GM18861 (cell line): ENCODE measurements around the gene ZP1.
"Not testable (repeated sequence)": the region's sequence is repeated elsewhere in the genome, so short reads cannot be mapped to it uniquely, and the experiment has no call there.

ENCODE experiments used
- ATAC-seq: cut with Tn5 transposase; IDR thresholded peaks from one replicate; pipeline ENCODE4 v1.9.1; 2021; ENCODE audit not compliant: unreplicated experiment

The ZP1 gene

DNA sequence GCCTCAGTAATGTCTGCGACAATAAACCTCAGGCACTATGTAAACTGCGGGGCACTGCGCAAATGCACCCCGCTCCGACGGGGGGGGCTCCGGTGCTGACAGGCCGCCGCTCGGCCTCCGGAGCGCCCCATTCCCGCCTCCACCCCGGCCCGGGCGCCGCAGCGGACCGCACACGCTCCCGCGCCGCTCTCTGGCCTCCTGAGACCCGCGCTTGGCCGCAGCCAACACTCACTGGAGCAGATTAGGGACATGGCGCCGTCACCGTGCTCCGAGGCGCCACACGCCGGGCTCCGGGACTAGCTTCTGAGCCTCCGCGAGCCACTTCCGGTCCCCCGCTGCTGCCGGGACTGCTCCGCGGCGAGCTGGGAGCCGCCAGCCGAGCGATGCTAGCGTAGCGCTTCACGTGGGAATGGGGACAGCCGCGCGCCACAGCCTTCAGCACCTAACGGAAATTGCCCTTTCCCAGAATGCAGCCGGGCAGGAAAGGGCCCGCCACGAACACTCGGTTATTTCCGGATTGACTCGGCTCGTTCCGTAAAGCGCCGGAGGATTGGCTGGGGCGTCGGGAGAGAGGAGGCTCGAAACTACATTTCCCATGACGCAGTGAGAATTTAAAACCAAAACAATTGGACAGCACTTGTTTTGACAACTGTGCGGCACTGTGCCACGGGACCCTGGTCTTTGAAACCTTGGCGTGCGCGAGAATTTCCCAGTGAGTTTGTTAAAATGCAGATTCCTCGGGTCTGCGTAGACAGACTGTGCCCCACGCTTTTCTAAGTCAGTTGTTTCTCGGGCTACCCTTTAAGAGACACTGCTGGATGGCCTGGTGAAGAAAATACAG is 39.0 kb downstream of the ZP1 start, which contains the start of gene PRPF19:
TSS of gene PRPF19 (minus strand) at position 454 of the 841 bp plus-strand sequence. CDS start at position 251, 203 bp downstream.
- ATAC-seq, result peak; percentile 62

DNA sequence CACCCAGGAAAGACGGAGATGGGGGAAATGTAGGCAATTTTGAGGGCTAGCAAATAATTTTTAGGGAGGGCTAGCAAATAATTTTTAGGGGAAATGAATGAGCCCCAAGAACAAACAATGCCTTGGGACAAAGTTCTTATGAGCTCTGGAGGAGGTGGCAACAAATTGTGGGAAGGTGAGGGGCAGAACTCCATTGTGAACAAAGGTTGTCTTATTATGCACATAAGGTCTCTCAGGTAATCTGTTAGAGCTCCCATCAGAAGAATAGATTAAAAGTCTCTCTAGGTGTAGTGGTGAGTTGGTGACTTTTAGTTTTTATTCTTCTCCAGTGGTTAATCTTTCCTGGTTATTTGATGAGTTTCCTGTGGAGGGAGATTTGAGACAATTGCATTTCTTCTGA is 41.5 kb downstream of the ZP1 start:
- no peak for ATAC-seq

DNA sequence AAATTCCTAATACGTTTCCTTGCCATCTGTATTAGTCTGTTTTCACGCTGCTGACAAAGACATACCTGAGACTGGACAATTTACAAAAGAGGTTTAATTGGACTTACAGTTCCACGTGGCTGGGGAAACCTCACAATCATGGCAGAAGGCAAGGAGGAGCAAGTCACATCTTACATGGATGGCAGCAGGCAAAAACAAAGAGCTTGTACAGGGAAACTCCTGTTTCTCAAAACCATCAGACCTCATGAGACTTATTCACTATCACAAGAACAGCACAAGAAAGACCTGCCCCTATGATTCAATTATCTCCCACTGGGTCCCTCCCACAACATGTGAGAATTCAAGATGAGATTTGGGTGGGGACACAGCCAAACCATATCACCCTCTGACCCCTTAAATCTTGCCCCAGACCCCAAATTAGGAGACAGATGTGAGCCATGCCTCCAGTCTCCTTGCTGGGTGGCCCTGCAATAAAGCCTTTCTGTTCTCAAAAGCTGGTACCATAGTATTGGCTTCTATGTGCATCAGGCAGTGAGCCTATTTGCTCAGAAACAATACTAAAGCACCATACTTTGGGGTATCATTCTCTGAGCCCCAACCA is 42.4 kb downstream of the ZP1 start:
- not testable (repeated sequence) for ATAC-seq

DNA sequence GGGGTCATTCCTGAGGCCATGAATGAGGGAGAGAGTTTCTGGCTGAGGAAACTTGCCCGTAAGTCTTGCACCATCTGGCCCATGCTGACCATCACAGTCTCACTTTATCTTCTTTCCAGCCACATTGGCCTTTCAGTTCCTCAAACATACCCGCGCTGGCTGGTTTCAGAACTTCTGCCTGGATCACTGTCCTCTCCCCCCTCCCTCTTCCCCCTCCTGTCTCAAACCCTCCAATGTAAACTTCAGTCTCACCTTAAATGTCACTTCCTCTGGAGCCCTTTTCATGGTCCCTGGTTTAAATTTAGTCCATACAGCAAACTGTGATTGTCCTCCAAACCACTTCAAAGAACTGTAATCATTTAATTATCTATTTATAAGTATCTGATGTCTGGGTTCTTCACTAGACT is 42.9 kb downstream of the ZP1 start:
- ATAC-seq, result peak; percentile 28

DNA sequence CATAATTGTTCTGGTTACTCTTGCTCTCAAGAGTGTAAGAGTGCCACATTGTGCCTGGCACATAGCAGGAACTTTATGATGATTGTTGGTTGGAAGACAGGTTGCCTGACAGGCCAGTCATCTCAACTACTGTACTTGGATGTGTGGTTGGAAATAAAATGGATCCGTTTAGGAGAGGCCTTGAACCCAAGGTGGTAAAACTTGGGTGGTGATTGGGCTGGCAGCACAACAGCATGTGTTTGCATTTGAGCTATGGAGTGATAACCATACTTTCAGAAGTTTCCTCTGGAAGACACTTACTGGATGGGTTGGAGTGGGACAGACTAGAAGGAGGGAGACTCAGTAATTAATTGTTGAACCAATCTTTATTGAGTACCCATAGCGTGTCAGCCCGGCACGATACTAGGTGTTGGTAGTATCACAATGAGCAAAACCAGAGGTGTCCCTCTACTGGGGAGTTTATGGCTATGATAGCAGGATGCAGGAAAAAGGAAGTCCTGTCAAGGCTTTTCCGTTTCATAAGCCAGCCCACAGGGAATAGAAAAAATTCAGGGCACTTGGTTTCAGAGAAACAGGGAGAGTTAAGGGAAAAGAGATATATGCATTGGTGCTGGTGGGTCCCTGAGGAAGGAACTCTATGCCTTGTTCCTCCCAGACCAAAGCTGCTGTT is 43.5 kb downstream of the ZP1 start:
- ATAC-seq, result no peak

DNA sequence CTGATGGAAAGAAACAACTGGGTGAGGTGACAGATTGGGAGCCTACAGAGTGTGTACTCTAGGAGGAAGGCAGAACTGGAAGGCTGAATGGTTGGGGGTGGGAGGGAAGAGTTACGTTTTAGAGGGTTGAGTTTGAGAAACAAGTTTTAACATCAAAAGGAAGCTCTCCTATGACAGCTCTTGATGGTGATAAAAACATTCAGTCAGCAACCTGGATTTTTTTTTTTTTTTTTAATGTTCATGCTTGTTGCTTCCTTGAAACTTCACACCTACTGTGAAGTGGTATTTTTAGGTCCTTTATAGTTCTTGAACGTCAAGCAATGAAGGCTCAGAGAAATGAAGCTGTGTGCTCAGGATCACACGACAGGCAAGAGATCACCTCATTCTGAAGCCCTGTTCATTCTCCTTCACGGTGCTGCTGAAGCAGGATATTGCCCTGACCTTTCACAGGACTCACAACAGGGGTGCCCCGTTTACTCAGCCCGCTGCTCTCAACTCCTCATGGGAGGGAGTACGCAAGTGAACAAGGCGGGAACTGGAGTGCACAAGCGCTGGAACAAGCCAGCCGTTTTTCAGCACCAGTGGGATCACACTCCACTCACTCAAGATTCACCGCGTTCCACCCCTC is 45.0 kb downstream of the ZP1 start:
- no peak for ATAC-seq

DNA sequence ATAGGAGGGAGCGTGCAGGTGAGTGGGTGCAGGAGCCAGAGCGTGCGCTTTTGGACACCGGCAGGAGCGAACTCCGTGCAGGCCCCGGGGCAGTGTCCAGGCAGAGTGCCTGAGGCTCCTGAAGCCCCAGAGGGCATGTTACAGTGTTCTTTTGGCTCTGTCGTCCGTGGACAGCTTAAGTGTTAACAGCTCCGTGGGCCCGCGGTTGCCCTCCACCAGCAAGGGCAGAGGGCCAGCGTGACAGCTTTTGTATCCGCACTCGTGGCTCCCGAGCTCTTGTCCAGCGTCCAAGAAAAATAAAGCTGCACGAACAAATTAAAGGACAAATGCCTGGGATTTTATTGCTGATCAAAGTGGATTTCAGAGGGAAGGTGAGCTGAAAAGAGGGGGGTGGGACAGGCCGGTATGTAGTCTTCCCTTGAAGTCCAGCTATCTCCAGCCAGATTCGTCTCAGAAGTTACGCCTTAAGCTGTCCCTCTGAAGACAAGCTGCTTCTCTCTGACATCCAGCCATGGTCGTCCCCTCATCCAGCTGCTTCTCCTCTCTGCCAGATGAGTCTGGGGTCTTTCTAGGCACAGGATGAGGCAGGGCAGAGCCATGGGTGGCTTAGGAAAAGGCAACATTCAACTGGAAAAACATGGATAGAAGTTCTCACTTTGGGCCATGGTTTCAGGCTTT is 45.6 kb downstream of the ZP1 start:
- no peak for ATAC-seq

DNA sequence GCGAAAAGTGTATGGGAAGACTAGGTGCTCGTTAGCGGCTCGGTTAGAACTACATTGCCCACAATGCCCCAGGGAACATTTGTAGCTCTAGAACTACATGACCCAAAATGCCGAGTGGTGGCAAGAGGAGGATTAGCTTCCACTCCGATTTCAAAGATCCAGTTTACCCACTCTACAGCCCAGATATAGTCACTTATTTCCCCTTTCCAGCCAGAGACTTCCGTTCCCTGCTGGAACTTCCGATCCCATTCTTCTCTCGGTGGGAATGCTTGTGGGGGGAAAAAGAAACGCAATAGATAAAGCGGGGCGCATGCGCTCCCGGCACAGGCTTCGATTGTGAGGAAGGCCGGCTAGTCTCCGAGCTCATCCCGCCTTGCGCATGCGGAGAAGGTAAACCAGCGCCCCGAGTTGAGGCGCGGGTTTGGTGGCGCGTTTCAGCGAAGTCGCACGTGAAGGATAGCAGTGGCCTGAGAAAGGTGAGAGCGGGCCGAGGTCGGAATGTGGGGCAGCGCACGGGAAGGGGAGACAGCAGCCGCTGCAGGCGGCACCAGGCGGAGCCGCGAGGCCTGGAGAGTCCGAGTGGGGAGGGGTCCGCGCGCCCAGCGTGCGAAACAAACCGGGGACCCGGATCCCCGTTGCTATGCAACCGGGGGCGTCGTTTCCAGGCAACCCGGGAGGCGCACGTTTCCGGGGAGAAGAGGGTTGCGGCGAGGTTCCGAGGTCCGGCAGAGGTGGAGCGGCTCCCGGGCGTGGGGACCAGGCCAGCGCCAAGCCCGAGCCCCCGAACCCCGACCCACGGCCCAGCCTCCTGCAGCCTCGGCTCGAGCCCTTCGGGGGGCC is 46.7 kb downstream of the ZP1 start, which contains the start of gene TMEM109:
TSS of gene TMEM109 (plus strand) at position 366 of the 840 bp plus-strand sequence. CDS start 5,536 bp downstream, outside the sequence.
- ATAC-seq, result peak; percentile 28

DNA sequence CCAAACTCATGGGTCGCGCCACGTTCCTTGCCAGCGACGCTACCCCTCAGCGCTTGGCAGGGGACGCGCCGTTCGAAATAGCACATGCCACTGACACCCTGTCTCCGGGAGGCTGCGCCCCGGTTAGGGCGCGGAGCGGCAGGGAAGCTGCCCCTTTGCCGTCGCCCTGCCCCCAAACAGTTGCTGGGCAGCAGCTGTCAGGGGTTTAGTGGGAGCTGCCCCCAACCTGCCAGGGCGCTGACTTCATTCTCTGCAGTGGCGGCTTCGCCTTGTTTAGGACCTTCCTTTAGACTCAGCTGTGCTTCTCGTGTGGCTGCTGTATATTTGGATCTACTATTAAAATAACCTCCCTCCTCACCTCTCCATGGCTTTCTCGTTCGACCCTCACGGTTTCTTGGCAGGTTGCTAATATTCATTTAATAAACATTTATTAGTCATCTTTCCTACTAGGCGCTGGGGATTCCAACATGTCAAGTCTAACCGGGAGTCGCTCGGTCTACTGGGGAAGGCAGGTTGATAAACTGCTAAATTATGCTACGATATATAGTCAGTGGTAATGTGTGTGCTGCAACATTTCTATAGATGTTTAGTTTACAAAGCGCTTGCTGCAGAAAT is 47.4 kb downstream of the ZP1 start:
- ATAC-seq, result no peak

DNA sequence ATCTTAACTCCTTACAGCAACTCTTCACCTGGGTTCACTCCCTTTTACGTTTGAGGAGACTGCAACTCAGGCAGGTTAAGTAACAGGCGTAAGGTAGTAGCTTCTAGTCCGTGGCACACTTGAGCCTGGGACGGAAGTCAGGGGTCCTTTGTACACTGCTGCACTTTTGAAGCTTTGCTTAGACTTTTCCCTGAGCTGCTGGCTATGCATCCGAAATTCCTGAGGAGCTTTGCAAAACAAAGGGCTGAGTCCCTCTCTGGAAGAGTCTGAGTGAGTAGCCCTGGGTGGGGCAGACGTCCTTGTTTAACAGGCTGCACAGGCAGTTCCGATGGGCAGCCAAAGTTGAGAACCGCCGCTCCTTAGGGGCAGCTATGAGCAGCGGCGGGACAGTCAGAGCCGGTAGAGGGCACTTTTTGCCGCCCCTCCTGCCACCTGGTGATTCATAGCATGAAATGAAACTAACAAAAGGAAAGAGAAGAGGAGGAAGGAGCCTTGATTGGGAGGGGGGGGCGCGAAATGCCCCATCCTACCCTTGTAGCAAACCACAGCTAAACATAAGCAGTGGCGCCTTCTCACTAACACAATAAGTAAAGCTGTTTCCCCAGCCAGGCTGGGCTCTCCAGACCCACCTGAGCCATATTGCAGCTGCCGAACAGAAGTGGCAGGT is 48.0 kb downstream of the ZP1 start:
- peak; percentile 33 for ATAC-seq

DNA sequence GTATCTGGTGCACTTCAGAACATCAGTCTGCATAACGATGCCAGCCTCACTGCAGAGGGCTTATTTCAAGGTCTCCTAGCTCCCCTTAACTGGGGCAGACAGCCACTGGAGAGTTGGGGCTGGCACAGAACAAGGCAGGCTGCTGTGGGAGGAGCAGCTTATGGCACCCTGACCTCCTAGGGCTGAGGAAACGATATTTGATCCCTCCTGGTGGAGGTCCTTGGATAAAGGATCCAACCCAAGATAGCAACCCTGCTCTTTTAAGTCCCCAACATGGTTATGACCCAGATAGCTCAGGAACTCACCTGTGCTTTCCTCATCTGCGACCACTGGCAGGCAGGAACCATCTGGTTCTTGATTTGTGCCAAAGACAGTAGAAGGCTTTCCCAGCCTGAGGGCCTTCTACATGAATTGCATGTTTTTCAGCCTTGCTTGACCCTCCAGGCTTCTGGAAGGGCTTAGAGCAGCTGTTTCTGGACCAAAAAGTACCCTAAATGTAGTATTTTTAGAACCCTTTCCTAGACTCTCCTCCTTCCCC is 49.4 kb downstream of the ZP1 start:
- no peak for ATAC-seq

DNA sequence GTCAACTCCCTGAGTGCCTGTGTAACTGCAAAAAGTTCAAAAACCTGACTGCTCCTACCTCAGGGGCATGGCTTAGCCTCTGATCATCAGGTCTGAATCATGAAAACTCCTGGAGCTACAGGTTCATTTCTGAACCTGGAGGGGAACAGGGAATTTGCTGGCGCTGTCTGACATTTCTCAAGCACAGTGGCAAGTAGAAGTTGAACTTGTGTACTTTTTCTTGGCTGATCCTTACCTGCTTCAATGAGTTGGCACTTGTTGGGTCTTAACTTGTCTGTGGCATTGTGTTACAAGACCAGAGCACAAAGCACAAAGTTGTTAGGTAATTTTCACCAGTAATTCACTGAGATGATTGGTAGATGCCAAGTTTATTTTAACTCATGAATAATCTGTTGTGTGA is 49.9 kb downstream of the ZP1 start:
- ATAC-seq, result no peak

DNA sequence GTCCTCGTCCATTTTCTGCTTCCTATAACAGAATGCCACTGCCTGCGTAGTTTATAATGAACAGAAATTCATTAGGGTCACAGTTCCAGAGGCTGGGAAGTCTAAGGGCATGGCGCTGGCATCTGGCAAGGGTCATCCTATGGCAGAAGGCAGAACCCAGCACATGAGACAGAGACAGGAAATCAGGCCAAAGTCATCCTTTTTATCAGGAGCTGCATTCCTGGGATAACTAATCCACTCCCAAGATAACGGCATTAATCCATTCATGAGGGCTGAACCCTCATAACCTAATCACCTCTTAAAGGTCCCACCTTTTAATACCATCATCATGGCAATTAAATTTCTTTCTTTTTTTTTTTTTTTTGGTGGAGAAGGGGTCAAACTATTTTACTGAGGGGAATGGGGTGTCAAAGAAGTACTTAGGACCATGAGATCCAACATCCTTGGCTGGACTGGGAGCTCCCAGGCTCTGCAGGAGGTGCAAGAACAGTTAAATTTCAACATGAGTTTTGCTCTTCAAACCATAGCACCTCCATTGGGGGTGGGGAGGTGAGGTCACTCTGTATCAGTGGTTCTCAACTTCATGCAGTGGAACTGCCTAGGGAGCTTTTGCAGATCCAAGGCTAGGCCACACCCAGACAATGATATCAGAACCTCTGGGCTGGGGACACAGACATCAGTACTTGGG is 51.1 kb downstream of the ZP1 start:
- ATAC-seq, result no peak

DNA sequence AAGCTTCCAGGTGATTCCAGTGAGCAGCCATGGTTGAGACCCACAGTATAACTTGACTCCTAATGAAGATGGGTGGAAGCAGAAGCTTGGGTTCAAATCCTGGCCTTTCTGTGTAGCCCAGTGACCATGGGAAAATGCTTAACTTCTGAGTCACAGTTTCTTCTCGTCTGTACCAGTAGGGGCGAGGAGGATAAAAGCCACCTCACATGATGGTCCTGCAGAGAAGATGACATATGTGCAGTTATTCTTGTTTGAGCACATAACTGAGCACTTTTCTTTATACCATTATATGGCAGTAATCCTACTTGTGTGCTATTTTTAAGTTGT is 51.6 kb downstream of the ZP1 start:
- ATAC-seq, result no peak

DNA sequence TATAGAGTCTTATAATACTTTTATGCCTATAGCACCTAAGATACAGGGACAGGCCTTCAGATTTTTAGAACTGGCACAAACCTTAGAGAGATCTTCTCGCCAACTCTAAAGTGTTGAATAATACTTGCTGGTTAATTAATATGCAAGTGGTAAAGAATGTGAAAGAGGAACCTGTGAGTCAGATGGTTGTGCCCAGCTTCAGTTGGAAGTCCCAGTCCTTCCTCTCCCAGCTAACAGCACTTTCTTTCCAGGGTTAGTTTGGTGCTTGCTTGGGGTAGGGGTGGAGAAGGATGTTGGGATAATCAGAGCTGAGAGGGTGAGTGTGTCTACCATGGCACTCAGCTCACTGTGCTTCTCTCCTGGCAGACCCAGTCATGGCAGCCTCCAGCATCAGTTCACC is 52.0 kb downstream of the ZP1 start:
- no peak for ATAC-seq

DNA sequence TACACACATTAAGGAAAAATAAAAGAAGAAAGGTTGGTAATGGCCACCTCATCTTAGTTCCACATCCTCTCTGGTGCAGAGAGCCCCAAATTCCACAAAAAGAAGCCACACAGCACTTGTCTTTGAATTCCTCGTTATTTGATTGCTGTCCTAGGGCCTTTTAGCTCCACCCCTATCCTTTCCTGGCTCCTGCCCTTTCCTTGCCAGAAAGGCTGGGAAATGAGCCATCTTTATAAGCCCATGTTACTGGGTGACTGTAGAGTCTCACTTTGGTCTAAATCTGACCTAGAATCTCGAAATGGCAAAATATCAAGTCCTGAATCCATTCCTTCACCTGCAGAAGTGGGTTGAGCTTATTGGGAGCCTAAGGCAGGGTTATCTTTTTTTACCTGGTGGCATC is 52.6 kb downstream of the ZP1 start:
- no peak for ATAC-seq

DNA sequence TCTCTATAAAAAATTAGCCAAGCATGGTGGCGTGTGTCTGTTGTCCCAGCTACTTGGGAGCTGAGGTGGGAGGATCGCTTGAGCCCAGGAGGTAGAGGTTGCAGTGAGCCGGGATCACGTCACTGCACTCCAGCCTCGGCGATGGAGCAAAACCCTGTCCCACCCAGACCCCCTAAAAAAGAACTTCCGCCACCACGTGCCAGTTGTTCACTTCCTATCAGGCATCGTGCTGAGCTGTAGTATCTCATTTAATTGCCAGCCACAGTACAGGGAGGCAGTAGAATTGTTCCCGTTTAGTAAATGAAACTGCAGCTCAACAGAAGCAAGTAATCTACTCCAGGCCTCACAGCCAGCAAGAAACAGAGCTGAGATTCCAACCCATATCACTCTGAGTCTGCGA is 53.9 kb downstream of the ZP1 start:
- ATAC-seq, result no peak

DNA sequence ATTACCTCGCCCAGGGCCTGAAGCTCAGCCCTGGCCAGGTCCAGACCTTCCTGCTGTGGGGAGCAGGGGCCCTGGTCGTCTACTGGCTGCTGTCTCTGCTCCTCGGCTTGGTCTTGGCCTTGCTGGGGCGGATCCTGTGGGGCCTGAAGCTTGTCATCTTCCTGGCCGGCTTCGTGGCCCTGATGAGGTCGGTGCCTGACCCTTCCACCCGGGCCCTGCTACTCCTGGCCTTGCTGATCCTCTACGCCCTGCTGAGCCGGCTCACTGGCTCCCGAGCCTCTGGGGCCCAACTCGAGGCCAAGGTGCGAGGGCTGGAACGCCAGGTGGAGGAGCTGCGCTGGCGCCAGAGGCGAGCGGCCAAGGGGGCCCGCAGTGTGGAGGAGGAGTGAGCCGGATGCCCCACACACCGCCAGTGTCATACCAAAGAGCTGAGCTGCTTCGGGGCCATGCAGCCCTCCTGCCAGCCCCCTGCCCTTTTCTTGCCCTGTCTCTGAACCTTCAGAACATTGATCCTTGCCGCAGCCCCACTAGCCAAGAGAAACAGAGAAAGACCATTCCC is 54.5 kb downstream of the ZP1 start:
- no peak for ATAC-seq
